ENCODE data around the gene RAE1.

DNA sequence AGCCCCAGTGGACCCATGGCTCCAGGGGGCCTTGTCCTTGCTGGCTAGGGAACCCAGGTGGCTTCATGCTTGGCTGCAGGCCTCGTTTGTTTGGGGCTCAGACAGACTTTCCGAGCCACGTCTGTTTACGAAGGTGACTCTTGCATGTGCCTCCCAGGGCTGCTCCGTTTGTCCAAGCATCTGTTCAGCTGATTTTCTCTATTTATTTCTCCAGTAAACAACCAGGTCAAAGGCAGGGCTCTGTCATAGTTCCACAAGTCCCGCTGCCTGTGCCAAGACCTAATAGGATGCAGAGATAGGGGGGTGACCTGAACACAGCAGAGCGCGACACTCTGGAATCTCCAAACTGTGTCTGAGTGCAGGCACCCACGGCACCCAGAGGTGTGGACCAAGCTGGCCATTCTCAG lies 34.3 kb upstream of the RAE1 start:
- TF ChIP-seq, protein P1, sequence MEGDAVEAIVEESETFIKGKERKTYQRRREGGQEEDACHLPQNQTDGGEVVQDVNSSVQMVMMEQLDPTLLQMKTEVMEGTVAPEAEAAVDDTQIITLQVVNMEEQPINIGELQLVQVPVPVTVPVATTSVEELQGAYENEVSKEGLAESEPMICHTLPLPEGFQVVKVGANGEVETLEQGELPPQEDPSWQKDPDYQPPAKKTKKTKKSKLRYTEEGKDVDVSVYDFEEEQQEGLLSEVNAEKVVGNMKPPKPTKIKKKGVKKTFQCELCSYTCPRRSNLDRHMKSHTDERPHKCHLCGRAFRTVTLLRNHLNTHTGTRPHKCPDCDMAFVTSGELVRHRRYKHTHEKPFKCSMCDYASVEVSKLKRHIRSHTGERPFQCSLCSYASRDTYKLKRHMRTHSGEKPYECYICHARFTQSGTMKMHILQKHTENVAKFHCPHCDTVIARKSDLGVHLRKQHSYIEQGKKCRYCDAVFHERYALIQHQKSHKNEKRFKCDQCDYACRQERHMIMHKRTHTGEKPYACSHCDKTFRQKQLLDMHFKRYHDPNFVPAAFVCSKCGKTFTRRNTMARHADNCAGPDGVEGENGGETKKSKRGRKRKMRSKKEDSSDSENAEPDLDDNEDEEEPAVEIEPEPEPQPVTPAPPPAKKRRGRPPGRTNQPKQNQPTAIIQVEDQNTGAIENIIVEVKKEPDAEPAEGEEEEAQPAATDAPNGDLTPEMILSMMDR (conservative IDR thresholded peaks at IDR 0.05; ENCODE audit: low read length) = no peak
- no peak for TF ChIP-seq EZH2phosphoT487 (IDR thresholded peaks at IDR 0.05; ENCODE audit: borderline replicate concordance)
